Right atrium auricular region (tissue), 2 donors: ENCODE data around the gene HRH3. TPM values are rescaled to one million over a fixed set of nuclear protein-coding genes. Genes with fewer than 3 reads are reported as not detected.

Experiments used
- DNase-seq: peaks from one replicate; pipeline ENCODE4 v3.0.0-alpha.2; 2019; ENCODE audit warnings: low spot score
- H3K27ac ChIP-seq, 2 donors: fragments of 200-600 bp; sonication (generic); 1 replicate in 1 of 2; 2 replicates in 1 of 2; pipeline ENCODE4 v1.5.1; 2016 to 2019
- H3K27me3 ChIP-seq, 2 donors: fragments of 200-600 bp; sonication (generic); one replicate each; pipeline versions ENCODE4 v1.5.1 to v1.6.0; 2017 to 2019
- H3K36me3 ChIP-seq: fragments of 200-600 bp; sonication (generic); one replicate; pipeline ENCODE4 v1.5.1; 2016
- H3K4me1 ChIP-seq, 2 donors: fragments of 200-600 bp; sonication (generic); one replicate each; pipeline versions ENCODE4 v1.5.1 to v1.6.0; 2017 to 2019
- H3K4me3 ChIP-seq, 2 donors: fragments of 200-600 bp; sonication (generic); 1 replicate in 1 of 2; 2 replicates in 1 of 2; pipeline ENCODE4 v1.5.1; 2017 to 2019; ENCODE audit warnings: mild to moderate bottlenecking in 1 of 2, moderate library complexity in 1 of 2
- H3K9me3 ChIP-seq, 2 donors: fragments of 200-600 bp; sonication (generic); one replicate each; pipeline ENCODE4 v1.5.1; 2019
- CTCF ChIP-seq, 2 donors: fragments of 200-600 bp; sonication (generic); IDR thresholded peaks; one replicate each; pipeline ENCODE4 v1.5.1; 2019; ENCODE audit warnings: antibody characterized with exemption in 2 of 2
- total RNA-seq, 2 donors: library from RNA; depleted of rRNA; stranded (reverse); fragments of >200 nt; gene quantifications; one replicate each; pipeline ENCODE4 v1.1.0, GENCODE V29; 2016

Gene HRH3
- total RNA-seq, 2 donors from 2014 or later, result not detected

DNA sequence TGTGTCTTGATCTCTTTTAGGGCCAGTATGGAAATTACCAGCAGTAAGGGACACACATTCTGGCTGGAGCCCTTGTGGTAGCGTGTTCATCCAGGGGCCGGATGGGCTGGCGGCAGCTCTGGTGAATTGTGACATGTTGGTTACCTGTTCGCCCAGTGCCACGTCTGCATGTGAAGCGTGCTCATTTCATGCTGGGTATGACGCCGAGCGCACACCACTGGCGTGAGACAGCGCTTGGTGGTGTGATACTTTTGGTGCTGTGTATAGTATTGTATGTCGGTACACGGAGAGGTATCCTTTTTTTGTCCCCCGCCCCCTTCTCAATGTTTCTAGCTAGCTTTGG lies 40.9 kb downstream of the HRH3 start:
- no peak for TF ChIP-seq CTCF (IDR thresholded peaks at IDR 0.05)
- H3K27ac ChIP-seq, result no peak overlapping the region
- peaks cover 0 to 9% of the 10 kb centered on the region in 2 donors for H3K4me1 ChIP-seq
- H3K9me3 ChIP-seq, result no peaks in the 10 kb centered on the region
- H3K36me3 ChIP-seq, result peaks cover 31% of the 10 kb centered on the region
- no peak overlapping the region for H3K4me3 ChIP-seq
- DNase-seq, result no peak
- no peaks in the 10 kb centered on the region for H3K27me3 ChIP-seq

DNA sequence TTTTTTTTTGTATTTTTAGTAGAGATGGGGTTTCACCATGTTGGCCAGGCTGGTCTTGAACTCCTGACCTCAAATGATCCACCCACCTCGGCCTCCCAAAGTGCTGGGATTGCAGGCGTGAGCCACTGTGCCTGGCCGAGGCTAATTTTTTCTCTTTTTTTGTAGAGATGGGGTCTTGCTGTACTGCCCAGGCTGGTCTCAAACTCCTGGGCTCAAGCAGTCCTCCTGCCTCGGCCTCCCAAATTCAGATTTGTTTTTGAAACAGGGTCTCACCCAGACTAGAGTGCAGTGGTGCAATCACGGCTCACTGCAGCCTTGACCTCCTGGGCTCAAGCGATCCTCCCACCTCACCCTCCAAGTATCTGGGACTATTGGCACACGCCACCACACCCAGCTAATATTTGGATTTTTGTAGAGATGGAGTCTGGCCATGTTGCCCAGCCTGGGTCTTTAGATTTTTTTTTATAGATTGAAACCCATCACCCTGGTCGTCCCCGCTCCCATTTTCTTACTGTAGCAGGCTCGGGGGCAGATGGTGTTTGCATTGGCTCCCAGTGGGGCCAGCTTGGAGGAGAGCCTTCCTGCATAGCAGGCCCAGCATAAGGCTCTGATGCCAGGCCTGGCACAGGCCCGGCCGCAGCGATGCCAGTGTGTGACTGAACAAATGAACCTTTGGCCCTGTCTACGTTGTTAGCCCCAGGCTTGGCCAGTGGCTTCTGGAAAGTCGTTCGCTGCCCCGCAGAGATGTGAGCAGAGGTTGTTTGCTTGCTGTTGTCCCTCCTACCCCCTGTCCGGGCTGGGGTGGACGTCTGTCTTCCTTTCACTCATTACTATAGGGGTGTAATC lies 41.5 kb downstream of the HRH3 start:
- no peak for DNase-seq
- Histone ChIP-seq H3K4me1 (peaks cover 0 to 3% of the 10 kb centered on the region in 2 donors), H3K36me3 (peaks cover 31% of the 10 kb centered on the region), H3K4me3 (no peak overlapping the region), H3K27ac (no peak overlapping the region), H3K27me3 (no peaks in the 10 kb centered on the region), H3K9me3 (no peaks in the 10 kb centered on the region)
- TF ChIP-seq CTCF (IDR thresholded peaks at IDR 0.05), result no peak

DNA sequence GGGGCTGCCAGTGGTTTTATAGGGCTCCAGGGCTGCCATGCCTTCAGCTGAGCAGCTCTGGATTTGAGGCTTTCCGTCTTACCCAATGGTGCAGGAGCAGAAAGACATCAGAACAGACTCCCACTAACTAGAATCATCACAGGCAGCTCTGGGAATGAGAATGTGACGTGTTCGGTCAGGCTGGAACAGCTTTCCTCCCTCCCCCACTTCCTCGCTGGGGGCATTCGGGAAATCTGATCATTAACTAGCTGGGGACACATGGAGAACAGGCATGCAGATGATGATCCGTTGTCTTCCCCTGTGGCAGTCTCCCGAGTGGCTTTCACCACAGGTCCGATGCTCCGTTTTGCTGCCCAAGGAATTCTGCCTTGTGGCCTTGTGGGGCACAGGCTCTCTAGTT lies 42.8 kb downstream of the HRH3 start:
- Histone ChIP-seq H3K27ac (no peak overlapping the region), H3K36me3 (peaks cover 40% of the 10 kb centered on the region), H3K9me3 (no peaks in the 10 kb centered on the region), H3K4me1 (no peaks in the 10 kb centered on the region), H3K4me3 (no peak overlapping the region), H3K27me3 (no peaks in the 10 kb centered on the region)
- TF ChIP-seq CTCF (IDR thresholded peaks at IDR 0.05), result no peak
- DNase-seq, result no peak

- H3K4me1 ChIP-seq, result no peaks in the 10 kb centered on the region
- H3K27me3 ChIP-seq, result no peaks in the 10 kb centered on the region
- peaks cover 40% of the 10 kb centered on the region for H3K36me3 ChIP-seq
- H3K27ac ChIP-seq, result no peak overlapping the region
- H3K9me3 ChIP-seq, result no peaks in the 10 kb centered on the region
- DNase-seq, result no peak
- H3K4me3 ChIP-seq, result no peak overlapping the region
- TF ChIP-seq CTCF (IDR thresholded peaks at IDR 0.05), result no peak
These were observed 43.2 kb downstream of the HRH3 start for GRCh38 chr20:62176866-62177265.

DNA sequence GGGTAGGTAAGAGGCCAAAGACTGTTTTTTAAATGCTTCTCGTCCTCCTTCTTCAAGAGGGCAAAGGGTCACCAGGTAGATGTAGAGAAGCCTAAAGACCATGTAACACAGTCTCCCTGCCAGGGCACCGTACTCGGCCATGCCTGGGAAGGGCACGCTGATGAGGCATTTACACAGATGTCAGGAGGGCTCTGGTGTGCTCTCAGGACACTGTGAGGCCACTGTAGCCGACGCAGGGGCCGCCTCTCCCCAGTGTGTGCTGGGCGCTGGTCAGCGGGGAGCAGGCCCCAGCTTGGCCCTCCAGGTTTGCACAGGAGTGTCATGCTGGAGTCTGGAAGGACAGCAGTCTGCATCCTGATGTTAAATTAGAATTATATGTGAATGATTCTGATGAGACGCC lies 44.4 kb downstream of the HRH3 start:
- no peak for DNase-seq
- no peak for TF ChIP-seq CTCF (IDR thresholded peaks at IDR 0.05)
- Histone ChIP-seq H3K4me3 (no peak overlapping the region), H3K4me1 (no peaks in the 10 kb centered on the region), H3K27ac (no peak overlapping the region), H3K27me3 (no peaks in the 10 kb centered on the region), H3K9me3 (no peaks in the 10 kb centered on the region), H3K36me3 (peaks cover 40% of the 10 kb centered on the region)
